GM12878 (cell line): Measurements from ENCODE around the gene PPP2R3B. TPM values are rescaled to one million over a fixed set of nuclear protein-coding genes. Genes with fewer than 3 reads are reported as not detected.

Experiments used
- ATAC-seq: fragments of 200-7000 bp; cut with Tn5 transposase; 3 replicates; pipeline ENCODE4 v1.9.1; 2020; ENCODE audit warnings: mild to moderate bottlenecking, moderate library complexity
- BruUV-seq: library from RNA; stranded (reverse); fragments of 400-500 nt; replicated peaks from 2 replicates; lab custom pipeline; 2021; lab: Mats Ljungman, UMichigan
- CTCF ChIA-PET: fragments of 300-600 bp; sonication (Branson Sonifier 250); formaldehyde crosslinking; extraction: SDS; loops from one replicate; lab custom pipeline; 2021; ENCODE audit warnings: inconsistent platforms; lab: Yijun Ruan, JAX
- POLR2A ChIA-PET: fragments of 350-600 bp; formaldehyde crosslinking; extraction: SDS; loops from one replicate; lab custom pipeline; 2021; ENCODE audit warnings: inconsistent platforms; lab: Charles Lee
- RAD21 ChIA-PET: fragments of 300-600 bp; sonication (Branson Sonifier 250); formaldehyde crosslinking; loops from one replicate; lab custom pipeline; 2023; ENCODE audit warnings: antibody characterized with exemption; ENCODE audit not compliant: unreplicated experiment; lab: Charles Lee
- SMC1A ChIA-PET: fragments of 300-600 bp; sonication (Branson Sonifier 250); formaldehyde crosslinking; loops from one replicate; lab custom pipeline; 2023; ENCODE audit not compliant: unreplicated experiment, uncharacterized antibody; lab: Charles Lee
- DNase-seq: peaks from one replicate; pipeline ENCODE4 v3.0.0-alpha.2; 2011; ENCODE audit warnings: low read depth, low spot score
- FAIRE-seq: peaks from 3 replicates; lab custom pipeline; 2011; peaks lifted over from hg19 to GRCh38; lab: Jason Lieb, UNC
- H2AFZ ChIP-seq: 2 replicates; pipeline ENCODE4 v1.6.0; 2011; ENCODE audit warnings: low read depth, low read length, control low read depth; ENCODE audit not compliant: control insufficient read depth
- H3K27ac ChIP-seq: 2 replicates; pipeline ENCODE4 v1.5.1; 2011; ENCODE audit warnings: control low read depth; ENCODE audit not compliant: control insufficient read depth, insufficient read depth
- H3K27me3 ChIP-seq, 2 experiments: replicated peaks in 1 of 2; 2 replicates each; pipeline versions ENCODE4 v1.6.0 to v1.6.1; 2011; ENCODE audit warnings: low read length in 1 of 2; ENCODE audit not compliant: control insufficient read depth in 2 of 2, insufficient read depth in 2 of 2
- H3K36me3 ChIP-seq, 2 experiments: 2 replicates each; pipeline ENCODE4 v1.5.1; 2011; ENCODE audit warnings: low read length in 1 of 2; ENCODE audit not compliant: control insufficient read depth in 2 of 2, insufficient read depth in 2 of 2
- H3K4me1 ChIP-seq: 2 replicates; pipeline ENCODE4 v1.6.1; 2011; ENCODE audit warnings: mild to moderate bottlenecking, low read length, moderate library complexity, mixed read lengths; ENCODE audit not compliant: control insufficient read depth, insufficient read depth
- H3K4me2 ChIP-seq: 2 replicates; pipeline ENCODE4 v1.6.0; 2011; ENCODE audit warnings: control low read depth; ENCODE audit not compliant: control insufficient read depth, insufficient read depth
- H3K4me3 ChIP-seq: fragments of 200-600 bp; sonication (generic); 2 replicates; pipeline ENCODE4 v1.5.1; 2016
- H3K79me2 ChIP-seq: 2 replicates; pipeline ENCODE4 v1.6.0; 2011; ENCODE audit warnings: low read length; ENCODE audit not compliant: control insufficient read depth, insufficient read depth
- H3K9ac ChIP-seq: 2 replicates; pipeline ENCODE4 v1.8.0; 2011; ENCODE audit warnings: low read length, control low read depth, mixed read lengths; ENCODE audit not compliant: control insufficient read depth, insufficient read depth
- H3K9me3 ChIP-seq: replicated peaks from 3 replicates; pipeline ENCODE4 v1.5.1; 2011; ENCODE audit warnings: mild to moderate bottlenecking, low read length; ENCODE audit not compliant: control insufficient read depth, insufficient read depth
- H4K20me1 ChIP-seq: 2 replicates; pipeline ENCODE4 v1.6.0; 2011; ENCODE audit not compliant: control insufficient read depth, insufficient read depth
- DPF2 ChIP-seq: fragments of 450-650 bp; IDR thresholded peaks from 2 replicates; pipeline ENCODE4 v1.6.1; 2017; ENCODE audit warnings: mild to moderate bottlenecking
- IRF5 ChIP-seq: fragments of 450-650 bp; IDR thresholded peaks from 2 replicates; pipeline ENCODE4 v1.6.1; 2017; ENCODE audit warnings: borderline replicate concordance
- NFYB ChIP-seq: IDR thresholded peaks from 2 replicates; pipeline ENCODE4 v1.6.1; 2011; ENCODE audit warnings: low read depth, mild to moderate bottlenecking, low read length, improper control_type of control experiment, moderate library complexity; ENCODE audit not compliant: insufficient read depth
- SMAD1 ChIP-seq: fragments of 450-650 bp; IDR thresholded peaks from 2 replicates; pipeline ENCODE4 v1.6.1; 2018; ENCODE audit warnings: mild to moderate bottlenecking, low read depth; ENCODE audit not compliant: partially characterized antibody
- SP1 ChIP-seq: IDR thresholded peaks from one replicate; pipeline ENCODE4 v1.6.1; 2011; ENCODE audit warnings: low read depth, low read length
- ZNF207 ChIP-seq: fragments of 450-650 bp; IDR thresholded peaks from 2 replicates; pipeline ENCODE4 v1.6.1; 2014; ENCODE audit warnings: antibody characterized with exemption, mild to moderate bottlenecking, borderline replicate concordance
- ZNF217 ChIP-seq: fragments of 450-650 bp; IDR thresholded peaks from 2 replicates; pipeline ENCODE4 v1.6.1; 2017; ENCODE audit warnings: antibody characterized with exemption, mild to moderate bottlenecking
- ZNF687 ChIP-seq: fragments of 450-650 bp; IDR thresholded peaks from 2 replicates; pipeline ENCODE4 v1.6.1; 2017; ENCODE audit warnings: mild to moderate bottlenecking, moderate library complexity
- WGBS: methylation state at CpG from one replicate; pipeline ENCODE4 v1.1.6; 2016; ENCODE audit warnings: low lambda C conversion rate; ENCODE audit not compliant: insufficient replicate concordance, insufficient coverage; ENCODE audit errors: missing lambda C conversion rate; 5-methylcytosine and 5-hydroxymethylcytosine counted together
- in situ Hi-C: fragments of 300-500 bp; cut with MboI; formaldehyde crosslinking; loops from 9 replicates; pipeline ENCODE4 v1.14.3; 2018; ENCODE audit warnings: mixed read lengths
- intact Hi-C: fragments of 100-400 bp; cut with micrococcal nuclease; formaldehyde crosslinking; loops from one replicate; pipeline ENCODE4 v1.14.2; 2022; ENCODE audit not compliant: unreplicated experiment
- polyA plus RNA-seq, 11 experiments: library from polyadenylated mRNA; depleted of rRNA in 4 of 11; unstranded in 6 of 11; stranded (reverse) in 5 of 11; fragments of >200 nt; fragmentation: Nextera tagmentation in 4 of 11; fragmentation: Illumina TruSeq in 1 of 11; extraction: Ambion mirVana in 4 of 11; extraction: Trizol in 1 of 11; gene quantifications; 1 replicate in 1 of 11; 2 replicates in 10 of 11; pipeline versions ENCODE4 v1.2.1 to v1.2.3, GENCODE V29; 2011 to 2016; ENCODE audit warnings: inconsistent platforms in 2 of 11, missing spikeins in 2 of 11, low read depth in 1 of 11
- total RNA-seq, 4 experiments: library from RNA; depleted of rRNA in 3 of 4; stranded (reverse); fragments of >200 nt in 3 of 4; fragmentation: Illumina TruSeq in 1 of 4; extraction: Trizol in 1 of 4; gene quantifications; 2 replicates each; pipeline versions ENCODE4 v1.2.1 to v1.2.3, GENCODE V29; 2013 to 2021
- TF ChIP-seq, protein P1 (sequence below): fragments of 450-650 bp; IDR thresholded peaks from 2 replicates; pipeline ENCODE4 v1.6.1; 2016; ENCODE audit warnings: mild to moderate bottlenecking
- TF ChIP-seq, protein P2 (sequence below): fragments of 450-650 bp; formaldehyde crosslinking; IDR thresholded peaks from 2 replicates; pipeline ENCODE4 v1.4.0; 2020; ENCODE audit warnings: mild to moderate bottlenecking, moderate library complexity
- TF ChIP-seq, protein P3 (sequence below): IDR thresholded peaks from 2 replicates; pipeline ENCODE4 v1.6.1; 2012; ENCODE audit warnings: low read depth, low read length, improper control_type of control experiment

Gene PPP2R3B
- total and polyA plus RNA-seq, 10 of the 15 experiments (the other 5 are each of a cell fraction or from before 2014, with no cell fraction given), result 0.11 to 34.3 (median 9.7) TPM; not detected in 1

DNA sequence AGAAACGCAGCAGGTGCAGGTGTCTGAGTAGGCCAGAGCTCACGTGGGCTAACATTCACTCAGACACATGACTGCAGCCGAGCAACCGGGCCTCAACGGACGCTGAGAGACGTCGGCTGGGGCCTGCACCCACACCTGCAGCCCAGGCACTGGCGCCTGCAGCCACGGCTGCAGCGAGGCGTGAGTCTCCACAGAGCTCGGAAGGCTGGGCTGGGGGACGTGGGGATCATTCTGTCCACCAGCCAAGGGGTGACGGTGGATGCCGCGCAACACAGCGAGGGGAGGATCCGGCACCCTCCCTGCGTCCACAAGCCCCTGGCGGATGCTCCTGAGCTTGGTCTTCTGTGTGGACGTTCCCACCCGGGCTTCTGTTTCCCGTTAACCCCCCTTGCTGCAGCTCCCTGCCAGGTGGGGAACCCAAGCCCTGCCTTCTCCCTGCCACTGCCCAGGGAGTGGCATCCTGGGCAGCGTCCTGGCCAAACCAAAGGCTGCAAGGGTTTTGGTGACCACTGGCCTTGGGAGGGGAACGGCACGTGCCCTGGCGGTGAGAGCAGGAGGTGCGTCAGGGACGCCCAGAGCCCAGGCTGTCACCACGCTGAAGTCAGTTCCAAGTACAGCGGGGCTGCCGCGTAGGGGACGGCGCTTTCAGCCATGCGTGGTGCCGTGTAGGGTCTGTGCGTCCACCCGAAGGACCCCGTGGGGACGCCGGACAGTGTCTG lies 16.3 kb downstream of the PPP2R3B start:
- no TSS peak for BruUV-seq
- RAD21 ChIA-PET, result no interaction called here
- no peak overlapping the region for H3K4me3 ChIP-seq
- no peak for TF ChIP-seq DPF2
- no peak for TF ChIP-seq ZNF217
- TF ChIP-seq, protein P1, sequence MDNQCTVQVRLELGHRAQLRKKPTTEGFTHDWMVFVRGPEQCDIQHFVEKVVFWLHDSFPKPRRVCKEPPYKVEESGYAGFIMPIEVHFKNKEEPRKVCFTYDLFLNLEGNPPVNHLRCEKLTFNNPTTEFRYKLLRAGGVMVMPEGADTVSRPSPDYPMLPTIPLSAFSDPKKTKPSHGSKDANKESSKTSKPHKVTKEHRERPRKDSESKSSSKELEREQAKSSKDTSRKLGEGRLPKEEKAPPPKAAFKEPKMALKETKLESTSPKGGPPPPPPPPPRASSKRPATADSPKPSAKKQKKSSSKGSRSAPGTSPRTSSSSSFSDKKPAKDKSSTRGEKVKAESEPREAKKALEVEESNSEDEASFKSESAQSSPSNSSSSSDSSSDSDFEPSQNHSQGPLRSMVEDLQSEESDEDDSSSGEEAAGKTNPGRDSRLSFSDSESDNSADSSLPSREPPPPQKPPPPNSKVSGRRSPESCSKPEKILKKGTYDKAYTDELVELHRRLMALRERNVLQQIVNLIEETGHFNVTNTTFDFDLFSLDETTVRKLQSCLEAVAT, result no peak
- no peak for TF ChIP-seq SMAD1
- TF ChIP-seq ZNF687, result no peak
- TF ChIP-seq, protein P2, sequence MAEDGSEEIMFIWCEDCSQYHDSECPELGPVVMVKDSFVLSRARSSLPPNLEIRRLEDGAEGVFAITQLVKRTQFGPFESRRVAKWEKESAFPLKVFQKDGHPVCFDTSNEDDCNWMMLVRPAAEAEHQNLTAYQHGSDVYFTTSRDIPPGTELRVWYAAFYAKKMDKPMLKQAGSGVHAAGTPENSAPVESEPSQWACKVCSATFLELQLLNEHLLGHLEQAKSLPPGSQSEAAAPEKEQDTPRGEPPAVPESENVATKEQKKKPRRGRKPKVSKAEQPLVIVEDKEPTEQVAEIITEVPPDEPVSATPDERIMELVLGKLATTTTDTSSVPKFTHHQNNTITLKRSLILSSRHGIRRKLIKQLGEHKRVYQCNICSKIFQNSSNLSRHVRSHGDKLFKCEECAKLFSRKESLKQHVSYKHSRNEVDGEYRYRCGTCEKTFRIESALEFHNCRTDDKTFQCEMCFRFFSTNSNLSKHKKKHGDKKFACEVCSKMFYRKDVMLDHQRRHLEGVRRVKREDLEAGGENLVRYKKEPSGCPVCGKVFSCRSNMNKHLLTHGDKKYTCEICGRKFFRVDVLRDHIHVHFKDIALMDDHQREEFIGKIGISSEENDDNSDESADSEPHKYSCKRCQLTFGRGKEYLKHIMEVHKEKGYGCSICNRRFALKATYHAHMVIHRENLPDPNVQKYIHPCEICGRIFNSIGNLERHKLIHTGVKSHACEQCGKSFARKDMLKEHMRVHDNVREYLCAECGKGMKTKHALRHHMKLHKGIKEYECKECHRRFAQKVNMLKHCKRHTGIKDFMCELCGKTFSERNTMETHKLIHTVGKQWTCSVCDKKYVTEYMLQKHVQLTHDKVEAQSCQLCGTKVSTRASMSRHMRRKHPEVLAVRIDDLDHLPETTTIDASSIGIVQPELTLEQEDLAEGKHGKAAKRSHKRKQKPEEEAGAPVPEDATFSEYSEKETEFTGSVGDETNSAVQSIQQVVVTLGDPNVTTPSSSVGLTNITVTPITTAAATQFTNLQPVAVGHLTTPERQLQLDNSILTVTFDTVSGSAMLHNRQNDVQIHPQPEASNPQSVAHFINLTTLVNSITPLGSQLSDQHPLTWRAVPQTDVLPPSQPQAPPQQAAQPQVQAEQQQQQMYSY, result no peak
- no peak for TF ChIP-seq NFYB
- no peak for TF ChIP-seq IRF5
- TF ChIP-seq, protein P3, sequence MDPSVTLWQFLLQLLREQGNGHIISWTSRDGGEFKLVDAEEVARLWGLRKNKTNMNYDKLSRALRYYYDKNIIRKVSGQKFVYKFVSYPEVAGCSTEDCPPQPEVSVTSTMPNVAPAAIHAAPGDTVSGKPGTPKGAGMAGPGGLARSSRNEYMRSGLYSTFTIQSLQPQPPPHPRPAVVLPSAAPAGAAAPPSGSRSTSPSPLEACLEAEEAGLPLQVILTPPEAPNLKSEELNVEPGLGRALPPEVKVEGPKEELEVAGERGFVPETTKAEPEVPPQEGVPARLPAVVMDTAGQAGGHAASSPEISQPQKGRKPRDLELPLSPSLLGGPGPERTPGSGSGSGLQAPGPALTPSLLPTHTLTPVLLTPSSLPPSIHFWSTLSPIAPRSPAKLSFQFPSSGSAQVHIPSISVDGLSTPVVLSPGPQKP, result no peak
- no peak for TF ChIP-seq SP1
- no peak for TF ChIP-seq ZNF207

More for the DNA sequence above, 16.3 kb downstream of the PPP2R3B start:
- Histone ChIP-seq H2AFZ (no peak overlapping the region), H3K4me1 (no peaks in the 10 kb centered on the region), H4K20me1 (0 out of 2 replicates have a peak, but pooled peaks cover 2% of the 10 kb centered on the region), H3K36me3 (no peaks in the 10 kb centered on the region), H3K4me2 (no peak overlapping the region), H3K79me2 (no peaks in the 10 kb centered on the region), H3K27me3 (peaks cover 2 to 6% of the 10 kb centered on the region in 2 experiments; a peak in 2 of 4 replicates), H3K27ac (no peak overlapping the region), H3K9ac (no peak overlapping the region), H3K9me3 (no peaks in the 10 kb centered on the region; the same call in 2 of the 3 replicates)
- in situ Hi-C loops (no loop called here), intact Hi-C loops (no loop called here)
- no peak for DNase-seq
- 89% methylated on average over 41 of the region's 43 CpGs for WGBS
- no peak for ATAC-seq
- POLR2A ChIA-PET, result no interaction called here
- FAIRE-seq, result no peak
- SMC1A ChIA-PET, result no interaction called here
- CTCF ChIA-PET, result no interaction called here
